Subcutaneous abdominal adipose tissue (tissue), 5 donors: ENCODE measurements around the gene HNRNPM.

Experiments used
- H3K27ac ChIP-seq: one replicate; pipeline ENCODE4 v1.7.0; 2013; ENCODE audit warnings: low read depth, mild to moderate bottlenecking, inconsistent platforms, low read length, moderate library complexity
- H3K27me3 ChIP-seq, 5 donors: one replicate each; pipeline ENCODE4 v1.7.0; 2013; ENCODE audit warnings: low read length in 5 of 5, inconsistent platforms in 1 of 5; ENCODE audit not compliant: control insufficient read depth in 5 of 5, insufficient read depth in 4 of 5
- H3K36me3 ChIP-seq, 5 donors: one replicate each; pipeline ENCODE4 v1.7.0; 2013; ENCODE audit warnings: low read length in 5 of 5; ENCODE audit not compliant: control insufficient read depth in 5 of 5, insufficient read depth in 5 of 5
- H3K4me1 ChIP-seq, 5 donors: one replicate each; pipeline ENCODE4 v1.7.0; 2013; ENCODE audit warnings: low read length in 5 of 5, mild to moderate bottlenecking in 3 of 5, moderate library complexity in 1 of 5; ENCODE audit not compliant: control insufficient read depth in 5 of 5, insufficient read depth in 5 of 5
- H3K4me3 ChIP-seq, 5 donors: one replicate each; pipeline ENCODE4 v1.7.0; 2013; ENCODE audit warnings: low read length in 5 of 5, low read depth in 1 of 5
- H3K9ac ChIP-seq, 5 donors: one replicate each; pipeline ENCODE4 v1.7.0; 2013; ENCODE audit warnings: low read length in 5 of 5, mild to moderate bottlenecking in 4 of 5, moderate library complexity in 3 of 5
- H3K9me3 ChIP-seq, 5 donors: one replicate each; pipeline ENCODE4 v1.7.0; 2013; ENCODE audit warnings: low read length in 5 of 5; ENCODE audit not compliant: control insufficient read depth in 5 of 5
- donor health status: healthy.
- donor health status: healthy.
- donor health status: healthy.
- donor health status: healthy.
- donor health status: healthy.

HNRNPM gene

GRCh38 chr19:8444677-8445487, at the start of gene HNRNPM:
Gene HNRNPM (plus strand): TSS chr19:8444975. CDS start chr19:8444999, 24 bp downstream.
- Histone ChIP-seq H3K9ac (peak within 1 kb of the TSS; percentile 81 to 100 (median 99)), H3K27me3 (no peaks in the 10 kb centered on the region), H3K36me3 (peaks cover 0 to 10% (median 0%) of the 10 kb centered on the region in 5 donors), H3K4me1 (peaks cover 7 to 44% (median 39%) of the 10 kb centered on the region in 5 donors), H3K4me3 (peak within 1 kb of the TSS; percentile 82 to 98 (median 93)), H3K27ac (peak within 1 kb of the TSS; percentile 94), H3K9me3 (no peaks in the 10 kb centered on the region)

- H3K36me3 ChIP-seq, result peaks cover 0 to 20% (median 18%) of the 10 kb centered on the region in 5 donors
These were observed 49.1 kb upstream of the HNRNPM start for GRCh38 chr19:8395621-8396082.

GRCh38 chr19:8396185-8396562, 48.6 kb upstream of the HNRNPM start:
- no peak overlapping the region for H3K9ac ChIP-seq
- H3K4me1 ChIP-seq, result peaks cover 14 to 74% (median 68%) of the 10 kb centered on the region in 5 donors
- no peaks in the 10 kb centered on the region for H3K27me3 ChIP-seq
- H3K36me3 ChIP-seq, result peaks cover 0 to 22% (median 18%) of the 10 kb centered on the region in 5 donors
- no peak overlapping the region for H3K4me3 ChIP-seq
- no peak overlapping the region for H3K27ac ChIP-seq
- H3K9me3 ChIP-seq, result no peaks in the 10 kb centered on the region

More at GRCh38 chr19:8395621-8396082, 49.1 kb upstream of the HNRNPM start:
- H3K27me3 ChIP-seq, result no peaks in the 10 kb centered on the region
- H3K9me3 ChIP-seq, result no peaks in the 10 kb centered on the region
- H3K4me1 ChIP-seq, result peaks cover 14 to 78% (median 72%) of the 10 kb centered on the region in 5 donors
- no peak overlapping the region for H3K9ac ChIP-seq
- peak overlapping the region; percentile 92 for H3K27ac ChIP-seq
- no peak overlapping the region for H3K4me3 ChIP-seq

- H3K9ac ChIP-seq, result peak overlapping the region in 3 of 5 donors; percentile 1 to 35 (median 2)
- no peak overlapping the region for H3K27ac ChIP-seq
- H3K27me3 ChIP-seq, result no peaks in the 10 kb centered on the region
- H3K4me3 ChIP-seq, result no peak overlapping the region
- H3K36me3 ChIP-seq, result peaks cover 0 to 23% (median 18%) of the 10 kb centered on the region in 5 donors
- peaks cover 9 to 69% (median 63%) of the 10 kb centered on the region in 5 donors for H3K4me1 ChIP-seq
- no peaks in the 10 kb centered on the region for H3K9me3 ChIP-seq
These were observed 48.1 kb upstream of the HNRNPM start for GRCh38 chr19:8396563-8397203.

- Histone ChIP-seq H3K9ac (peak overlapping the region in 3 of 5 donors; percentile 1 to 35 (median 2)), H3K27ac (no peak overlapping the region), H3K36me3 (peaks cover 0 to 29% (median 23%) of the 10 kb centered on the region in 5 donors)
These were observed 47.5 kb upstream of the HNRNPM start for GRCh38 chr19:8397271-8397670.

GRCh38 chr19:8397746-8398310, 46.9 kb upstream of the HNRNPM start:
- no peak overlapping the region for H3K27ac ChIP-seq
- peaks cover 0 to 35% (median 28%) of the 10 kb centered on the region in 5 donors for H3K36me3 ChIP-seq
- no peaks in the 10 kb centered on the region for H3K9me3 ChIP-seq
- H3K27me3 ChIP-seq, result no peaks in the 10 kb centered on the region
- H3K4me1 ChIP-seq, result peaks cover 5 to 58% (median 53%) of the 10 kb centered on the region in 5 donors
- no peak overlapping the region for H3K4me3 ChIP-seq
- H3K9ac ChIP-seq, result peak overlapping the region in 1 of 5 donors; percentile 1

More at GRCh38 chr19:8397271-8397670, 47.5 kb upstream of the HNRNPM start:
- H3K27me3 ChIP-seq, result no peaks in the 10 kb centered on the region
- no peaks in the 10 kb centered on the region for H3K9me3 ChIP-seq
- H3K4me1 ChIP-seq, result peaks cover 6 to 63% (median 57%) of the 10 kb centered on the region in 5 donors
- no peak overlapping the region for H3K4me3 ChIP-seq

GRCh38 chr19:8398311-8398771, 46.4 kb upstream of the HNRNPM start:
- Histone ChIP-seq H3K9ac (no peak overlapping the region), H3K27ac (no peak overlapping the region), H3K4me3 (no peak overlapping the region), H3K9me3 (no peaks in the 10 kb centered on the region), H3K4me1 (peaks cover 5 to 53% (median 48%) of the 10 kb centered on the region in 5 donors), H3K36me3 (peaks cover 0 to 40% (median 33%) of the 10 kb centered on the region in 5 donors), H3K27me3 (no peaks in the 10 kb centered on the region)

- H3K27ac ChIP-seq, result no peak overlapping the region
These were observed 45.0 kb upstream of the HNRNPM start for GRCh38 chr19:8399681-8400188.

GRCh38 chr19:8401981-8402411, 42.8 kb upstream of the HNRNPM start:
- H3K27me3 ChIP-seq, result no peaks in the 10 kb centered on the region
- peaks cover 0 to 59% (median 50%) of the 10 kb centered on the region in 5 donors for H3K36me3 ChIP-seq
- no peaks in the 10 kb centered on the region for H3K9me3 ChIP-seq
- H3K4me3 ChIP-seq, result no peak overlapping the region
- no peak overlapping the region for H3K27ac ChIP-seq
- no peak overlapping the region for H3K9ac ChIP-seq
- H3K4me1 ChIP-seq, result peaks cover 3 to 23% (median 17%) of the 10 kb centered on the region in 5 donors

More at GRCh38 chr19:8399681-8400188, 45.0 kb upstream of the HNRNPM start:
- H3K9ac ChIP-seq, result no peak overlapping the region
- H3K4me3 ChIP-seq, result no peak overlapping the region
- peaks cover 0 to 53% (median 45%) of the 10 kb centered on the region in 5 donors for H3K36me3 ChIP-seq
- no peaks in the 10 kb centered on the region for H3K27me3 ChIP-seq
- H3K9me3 ChIP-seq, result no peaks in the 10 kb centered on the region
- H3K4me1 ChIP-seq, result peaks cover 3 to 40% (median 35%) of the 10 kb centered on the region in 5 donors
